ENCODE results near the gene PARD3B.

DNA sequence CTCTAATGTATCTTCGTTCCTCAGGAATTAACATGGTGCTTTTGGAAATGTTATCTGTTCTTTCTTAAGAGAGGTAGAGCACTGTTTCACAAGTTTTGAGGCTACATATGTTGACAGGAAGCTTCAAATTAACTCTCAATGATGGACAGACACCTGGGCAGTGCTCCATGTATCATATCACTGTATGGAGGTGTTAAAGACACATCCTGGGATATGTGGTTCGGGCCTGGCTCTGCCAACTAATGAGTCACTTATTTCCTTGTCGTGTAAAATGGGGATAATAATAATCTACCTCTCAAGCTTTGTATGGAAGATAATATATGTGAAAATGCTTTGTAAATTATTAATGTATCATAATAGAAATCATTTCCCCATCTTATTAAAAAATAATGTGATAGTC lies 90.2 kb downstream of the PARD3B start:
- TF ChIP-seq, protein P1, sequence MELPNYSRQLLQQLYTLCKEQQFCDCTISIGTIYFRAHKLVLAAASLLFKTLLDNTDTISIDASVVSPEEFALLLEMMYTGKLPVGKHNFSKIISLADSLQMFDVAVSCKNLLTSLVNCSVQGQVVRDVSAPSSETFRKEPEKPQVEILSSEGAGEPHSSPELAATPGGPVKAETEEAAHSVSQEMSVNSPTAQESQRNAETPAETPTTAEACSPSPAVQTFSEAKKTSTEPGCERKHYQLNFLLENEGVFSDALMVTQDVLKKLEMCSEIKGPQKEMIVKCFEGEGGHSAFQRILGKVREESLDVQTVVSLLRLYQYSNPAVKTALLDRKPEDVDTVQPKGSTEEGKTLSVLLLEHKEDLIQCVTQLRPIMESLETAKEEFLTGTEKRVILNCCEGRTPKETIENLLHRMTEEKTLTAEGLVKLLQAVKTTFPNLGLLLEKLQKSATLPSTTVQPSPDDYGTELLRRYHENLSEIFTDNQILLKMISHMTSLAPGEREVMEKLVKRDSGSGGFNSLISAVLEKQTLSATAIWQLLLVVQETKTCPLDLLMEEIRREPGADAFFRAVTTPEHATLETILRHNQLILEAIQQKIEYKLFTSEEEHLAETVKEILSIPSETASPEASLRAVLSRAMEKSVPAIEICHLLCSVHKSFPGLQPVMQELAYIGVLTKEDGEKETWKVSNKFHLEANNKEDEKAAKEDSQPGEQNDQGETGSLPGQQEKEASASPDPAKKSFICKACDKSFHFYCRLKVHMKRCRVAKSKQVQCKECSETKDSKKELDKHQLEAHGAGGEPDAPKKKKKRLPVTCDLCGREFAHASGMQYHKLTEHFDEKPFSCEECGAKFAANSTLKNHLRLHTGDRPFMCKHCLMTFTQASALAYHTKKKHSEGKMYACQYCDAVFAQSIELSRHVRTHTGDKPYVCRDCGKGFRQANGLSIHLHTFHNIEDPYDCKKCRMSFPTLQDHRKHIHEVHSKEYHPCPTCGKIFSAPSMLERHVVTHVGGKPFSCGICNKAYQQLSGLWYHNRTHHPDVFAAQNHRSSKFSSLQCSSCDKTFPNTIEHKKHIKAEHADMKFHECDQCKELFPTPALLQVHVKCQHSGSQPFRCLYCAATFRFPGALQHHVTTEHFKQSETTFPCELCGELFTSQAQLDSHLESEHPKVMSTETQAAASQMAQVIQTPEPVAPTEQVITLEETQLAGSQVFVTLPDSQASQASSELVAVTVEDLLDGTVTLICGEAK (IDR thresholded peaks at IDR 0.05; ENCODE audit: borderline replicate concordance) = no peak
- no peak for TF ChIP-seq CEBPB (IDR thresholded peaks at IDR 0.05; ENCODE audit: borderline replicate concordance in 1 of 2, low read depth in 2 of 2, low read length in 2 of 2)
- TF ChIP-seq, protein P2, sequence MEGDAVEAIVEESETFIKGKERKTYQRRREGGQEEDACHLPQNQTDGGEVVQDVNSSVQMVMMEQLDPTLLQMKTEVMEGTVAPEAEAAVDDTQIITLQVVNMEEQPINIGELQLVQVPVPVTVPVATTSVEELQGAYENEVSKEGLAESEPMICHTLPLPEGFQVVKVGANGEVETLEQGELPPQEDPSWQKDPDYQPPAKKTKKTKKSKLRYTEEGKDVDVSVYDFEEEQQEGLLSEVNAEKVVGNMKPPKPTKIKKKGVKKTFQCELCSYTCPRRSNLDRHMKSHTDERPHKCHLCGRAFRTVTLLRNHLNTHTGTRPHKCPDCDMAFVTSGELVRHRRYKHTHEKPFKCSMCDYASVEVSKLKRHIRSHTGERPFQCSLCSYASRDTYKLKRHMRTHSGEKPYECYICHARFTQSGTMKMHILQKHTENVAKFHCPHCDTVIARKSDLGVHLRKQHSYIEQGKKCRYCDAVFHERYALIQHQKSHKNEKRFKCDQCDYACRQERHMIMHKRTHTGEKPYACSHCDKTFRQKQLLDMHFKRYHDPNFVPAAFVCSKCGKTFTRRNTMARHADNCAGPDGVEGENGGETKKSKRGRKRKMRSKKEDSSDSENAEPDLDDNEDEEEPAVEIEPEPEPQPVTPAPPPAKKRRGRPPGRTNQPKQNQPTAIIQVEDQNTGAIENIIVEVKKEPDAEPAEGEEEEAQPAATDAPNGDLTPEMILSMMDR (IDR thresholded peaks at IDR 0.05 in 2 of 3, conservative IDR thresholded peaks at IDR 0.05 in 1 of 3; ENCODE audit: control insufficient read depth in 2 of 3, extremely low read depth in 1 of 3, insufficient read depth in 1 of 3, low read depth in 3 of 3, low read length in 3 of 3) = no peak
- no peak for TF ChIP-seq RAD21 (IDR thresholded peaks at IDR 0.05; ENCODE audit: insufficient read depth, low read depth, low read length)
